NCI-H69 (cell line): ENCODE results near the gene DOCK8.

Experiments used
- DNase-seq: peaks from one replicate; lab custom pipeline; 2025; lab: John Stamatoyannopoulos, UW

Gene DOCK8

DNA sequence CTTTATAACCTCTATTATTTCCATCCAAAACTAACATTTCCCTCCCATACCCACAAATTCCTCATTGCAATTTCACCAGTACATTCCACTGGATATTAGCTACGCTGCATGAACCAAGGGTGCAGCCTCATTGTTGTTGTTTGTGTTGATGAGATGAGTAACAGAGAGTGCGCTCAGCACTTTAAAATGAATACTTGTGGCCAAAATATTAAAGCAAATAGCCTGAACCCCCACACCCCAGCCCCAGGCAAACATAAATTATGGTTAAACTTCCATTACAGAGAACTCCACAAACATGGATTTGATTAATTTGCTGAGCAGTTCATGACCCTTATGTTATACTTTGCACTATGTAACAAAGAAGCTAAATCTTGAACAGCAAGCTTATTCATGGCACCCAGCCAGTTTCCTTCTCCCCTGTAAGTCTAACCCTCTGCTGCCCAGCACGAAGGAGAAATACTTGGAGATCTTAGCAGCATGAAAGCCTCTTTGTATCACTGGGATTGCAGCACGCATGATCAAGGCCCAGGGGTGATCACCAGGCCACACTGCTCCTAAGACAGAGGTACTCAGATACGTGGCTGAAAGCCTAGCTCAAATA lies 205.0 kb downstream of the DOCK8 start:
- no peak for DNase-seq

DNA sequence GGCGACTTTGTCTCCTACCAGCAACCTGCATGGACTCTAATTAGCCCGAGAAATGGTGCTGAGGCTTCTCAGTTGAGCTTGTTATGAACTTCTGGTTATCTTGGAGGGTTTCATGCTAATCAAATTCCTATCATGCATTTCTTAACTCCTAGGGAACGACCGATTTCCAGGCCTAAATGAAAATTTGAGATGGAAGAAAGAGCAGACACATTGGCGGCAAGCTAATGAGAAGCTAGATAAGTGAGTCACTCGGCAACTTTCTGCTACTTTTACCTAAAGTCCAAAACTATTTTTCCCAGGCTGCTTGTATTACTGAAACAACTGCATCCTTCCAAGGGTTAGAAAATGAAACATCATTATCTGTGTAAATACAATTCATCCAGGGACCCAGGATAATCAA lies 207.2 kb downstream of the DOCK8 start:
- no peak for DNase-seq

DNA sequence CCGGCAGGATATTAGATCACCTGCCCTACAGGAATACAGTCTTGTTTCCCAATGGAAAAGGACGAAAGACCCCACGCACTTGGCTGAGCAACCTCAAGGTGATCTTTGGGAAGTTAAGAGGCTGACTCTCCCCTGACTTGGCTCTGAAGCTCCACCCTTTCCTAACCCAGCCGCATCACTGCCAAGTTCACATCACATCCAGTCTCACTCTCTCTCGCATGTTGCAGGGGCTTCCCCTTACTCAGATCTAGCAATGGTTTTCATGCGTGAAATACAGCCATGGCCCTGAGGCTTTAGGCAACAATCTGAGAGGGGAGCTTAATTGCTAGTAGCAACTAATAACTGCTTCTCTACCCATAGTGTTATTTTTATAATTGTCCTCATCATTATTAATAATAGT lies 211.6 kb downstream of the DOCK8 start:
- no peak for DNase-seq

DNA sequence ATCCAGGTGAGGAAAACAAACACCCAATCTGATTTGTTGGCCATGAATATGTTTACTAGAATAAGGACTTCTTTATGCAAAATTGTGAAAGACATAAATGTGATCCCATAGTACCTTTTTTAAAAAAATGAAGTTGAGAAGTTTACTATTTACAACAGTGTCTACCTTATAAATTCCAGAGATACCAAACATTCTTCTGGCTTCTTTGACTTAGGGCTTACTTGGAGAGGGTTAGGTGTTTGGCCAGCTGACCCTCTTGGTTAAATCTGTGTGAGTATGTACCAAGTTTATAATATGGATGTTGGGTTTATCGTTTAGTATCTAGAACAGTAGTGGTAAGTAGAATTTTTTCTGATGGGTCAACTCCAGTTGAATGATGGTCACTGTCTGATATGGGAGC lies 212.3 kb downstream of the DOCK8 start:
- no peak for DNase-seq

DNA sequence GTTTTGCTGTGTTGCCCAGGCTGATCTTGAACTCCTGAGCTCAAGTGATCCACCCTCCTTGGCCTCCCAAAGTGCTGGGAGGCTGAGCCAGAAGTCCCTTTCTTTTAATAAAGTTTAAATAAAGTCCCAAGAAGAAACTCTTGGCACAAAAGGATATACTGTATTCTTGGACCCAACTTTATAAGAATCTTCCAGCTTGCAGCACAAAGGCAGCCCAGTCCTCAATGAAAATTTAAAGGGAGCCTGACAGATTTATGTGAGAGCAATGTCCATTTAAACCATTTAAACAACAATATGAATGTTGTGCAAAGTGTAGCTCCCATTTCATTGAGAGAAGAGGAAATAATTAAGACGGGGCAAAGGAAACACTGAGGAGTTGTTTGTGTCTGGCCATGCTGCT lies 217.0 kb downstream of the DOCK8 start:
- no peak for DNase-seq

DNA sequence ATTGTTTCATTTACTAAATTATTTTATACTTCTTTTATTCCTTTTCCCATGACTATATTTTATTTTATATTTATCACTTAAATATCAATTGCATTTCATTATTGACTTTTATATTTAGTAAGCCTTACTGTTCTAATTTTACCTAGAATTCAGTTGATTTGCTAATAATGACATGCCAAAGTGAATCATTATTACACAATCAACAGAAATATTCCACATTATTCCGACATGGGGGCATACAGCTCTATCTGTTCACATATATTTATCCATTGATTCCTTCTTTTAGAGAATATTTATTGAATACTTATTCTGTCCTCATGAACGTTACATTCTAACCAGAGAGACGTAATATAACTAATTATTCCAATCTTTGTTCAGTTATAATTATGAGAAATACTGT lies 221.8 kb downstream of the DOCK8 start:
- no peak for DNase-seq

DNA sequence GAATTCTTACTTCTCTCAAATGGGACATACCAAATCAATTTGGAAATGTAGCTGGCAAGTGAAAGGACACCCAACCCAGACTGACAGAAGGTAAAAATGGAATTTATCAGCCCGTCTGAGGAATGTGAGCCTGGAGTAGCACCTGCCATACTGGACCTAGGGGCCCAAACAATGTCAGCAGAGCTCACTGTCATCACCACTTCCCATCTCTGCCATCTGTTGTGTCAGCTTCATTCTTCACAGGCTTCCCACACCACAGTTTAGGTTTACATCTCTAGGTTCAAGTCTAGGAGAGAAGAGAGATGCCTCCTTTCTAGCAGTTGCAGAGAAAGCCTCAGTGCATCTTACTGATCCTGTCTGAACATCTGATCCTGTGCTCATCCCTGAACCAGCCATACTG lies 222.4 kb downstream of the DOCK8 start:
- no peak for DNase-seq

DNA sequence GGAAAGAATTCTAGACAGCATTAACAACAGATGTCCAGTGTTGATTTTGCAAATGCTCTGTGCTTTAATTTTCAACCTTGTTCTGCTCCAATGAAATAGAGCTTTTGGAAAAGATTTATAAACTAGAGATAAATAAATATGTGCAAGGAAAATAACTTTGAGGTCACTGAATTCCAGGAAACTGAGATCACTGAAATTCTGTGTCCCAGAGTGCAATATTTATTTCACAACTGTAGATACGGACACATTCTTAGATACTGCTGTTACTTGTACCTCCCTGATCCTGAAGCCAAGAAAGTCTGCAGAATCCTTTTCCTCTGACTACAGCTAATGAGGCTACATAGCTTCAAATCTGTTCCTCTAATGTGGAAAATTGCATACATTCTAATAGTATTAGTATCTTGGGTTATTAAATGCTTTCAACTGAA lies 222.9 kb downstream of the DOCK8 start:
- no peak for DNase-seq

DNA sequence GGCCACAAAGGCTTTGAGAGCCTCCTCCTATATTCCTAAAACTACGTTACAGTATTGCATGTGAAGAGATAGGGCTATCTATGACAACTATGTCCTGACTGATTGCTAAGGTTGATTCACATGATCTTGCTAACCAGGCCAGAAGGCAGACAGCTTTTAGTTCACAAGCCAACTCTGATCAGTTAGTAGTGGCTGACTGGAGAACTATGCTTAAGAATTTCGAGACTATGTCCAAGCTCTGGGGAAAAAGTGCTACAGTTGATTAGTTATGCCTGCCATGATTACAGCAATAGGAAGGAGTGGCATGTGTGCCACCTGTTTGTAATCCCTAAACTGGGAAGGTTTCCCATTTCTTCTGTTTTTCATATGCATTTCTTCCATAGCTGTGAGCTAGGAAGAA lies 223.4 kb downstream of the DOCK8 start:
- no peak for DNase-seq

DNA sequence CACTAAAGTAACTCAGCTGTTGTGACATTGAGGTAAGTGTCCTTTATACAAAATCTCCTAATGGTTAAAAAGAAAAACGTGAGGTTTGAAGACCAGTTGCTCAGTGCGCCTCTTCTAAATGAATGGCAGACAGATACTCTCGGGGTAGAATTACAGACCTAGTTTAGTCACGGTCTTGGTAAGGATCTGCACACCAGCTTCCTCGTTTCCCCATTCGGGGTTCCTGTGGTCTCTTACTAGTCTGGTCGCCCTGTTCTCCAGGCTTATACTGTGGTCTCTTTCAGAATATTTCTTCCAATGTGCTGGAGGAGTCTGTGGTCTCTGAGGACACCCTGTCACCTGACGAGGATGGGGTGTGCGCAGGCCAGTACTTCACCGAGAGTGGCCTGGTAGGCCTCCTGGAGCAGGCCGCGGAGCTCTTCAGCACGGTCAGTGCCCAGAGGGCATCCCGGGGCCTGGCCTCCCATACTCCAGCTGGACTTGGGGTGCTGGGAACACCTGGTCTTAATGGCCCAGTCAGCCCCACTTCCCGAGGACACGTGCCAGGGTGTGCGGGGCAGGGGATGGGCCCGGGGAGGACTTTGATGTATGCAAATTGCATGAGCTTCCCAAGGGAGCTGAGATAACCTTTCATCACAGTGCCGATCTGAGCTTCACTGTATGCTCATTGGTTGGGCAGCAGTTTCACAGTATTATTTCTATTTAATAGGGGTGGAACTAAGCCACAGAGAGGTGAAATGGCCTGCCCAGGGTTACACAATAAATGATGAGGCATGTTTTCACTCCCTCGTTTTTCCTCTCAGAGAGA lies 224.5 kb downstream of the DOCK8 start:
- DNase-seq = no peak

DNA sequence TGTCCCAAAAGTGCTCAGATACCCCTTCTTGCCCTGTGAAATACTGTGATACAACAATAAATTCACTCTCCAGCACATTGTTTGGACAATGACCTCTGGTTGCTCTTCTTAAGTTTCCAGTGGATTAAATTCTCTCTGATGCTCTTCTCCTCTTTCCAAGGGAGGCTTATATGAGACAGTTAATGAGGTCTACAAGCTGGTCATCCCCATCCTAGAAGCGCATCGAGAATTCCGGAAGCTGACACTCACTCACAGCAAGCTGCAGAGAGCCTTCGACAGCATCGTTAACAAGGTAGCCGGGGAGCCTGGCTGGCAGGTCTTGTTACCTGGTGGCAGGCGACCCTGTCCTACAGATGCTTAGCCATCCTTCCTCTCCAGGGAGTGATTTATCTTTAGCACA lies 226.5 kb downstream of the DOCK8 start:
- no peak for DNase-seq

DNA sequence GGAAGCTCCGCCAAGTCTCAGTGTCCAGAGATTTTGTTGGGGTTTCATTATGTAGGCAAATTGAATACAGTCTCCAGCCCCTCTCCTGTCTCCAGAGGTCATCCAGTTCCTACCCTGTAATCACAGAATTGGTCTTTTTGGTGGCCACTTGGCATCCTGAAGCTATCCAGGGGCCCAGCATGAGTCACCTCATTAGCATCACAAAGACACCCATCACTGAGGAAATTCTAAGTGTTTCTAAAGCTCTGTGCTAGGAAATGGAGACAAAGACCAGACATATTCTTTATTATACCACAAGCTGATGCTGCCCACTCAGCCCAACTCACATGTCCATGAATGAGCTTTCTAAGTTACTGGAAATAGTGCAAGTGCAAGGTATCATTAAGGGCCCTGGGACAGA lies 229.9 kb downstream of the DOCK8 start:
- DNase-seq = no peak

DNA sequence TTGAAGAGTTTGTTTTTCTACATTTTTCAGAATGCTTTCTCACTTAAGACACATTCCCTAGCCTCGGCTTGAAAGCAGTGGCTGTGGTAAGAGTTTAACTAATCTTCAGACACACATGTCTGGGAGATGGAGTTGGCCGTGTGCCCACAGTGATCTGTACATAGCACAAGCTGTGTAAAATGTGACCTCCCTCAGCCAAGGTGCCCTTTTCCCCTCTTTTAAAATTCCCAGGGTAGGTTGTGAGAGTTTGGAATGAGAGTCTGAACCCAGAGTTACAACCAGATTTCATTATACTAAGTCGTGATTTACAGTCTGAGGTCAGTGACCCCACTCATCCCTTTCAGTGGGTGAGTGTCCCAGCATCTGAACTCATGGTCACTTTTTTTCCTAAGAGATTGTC lies 230.4 kb downstream of the DOCK8 start:
- no peak for DNase-seq

DNA sequence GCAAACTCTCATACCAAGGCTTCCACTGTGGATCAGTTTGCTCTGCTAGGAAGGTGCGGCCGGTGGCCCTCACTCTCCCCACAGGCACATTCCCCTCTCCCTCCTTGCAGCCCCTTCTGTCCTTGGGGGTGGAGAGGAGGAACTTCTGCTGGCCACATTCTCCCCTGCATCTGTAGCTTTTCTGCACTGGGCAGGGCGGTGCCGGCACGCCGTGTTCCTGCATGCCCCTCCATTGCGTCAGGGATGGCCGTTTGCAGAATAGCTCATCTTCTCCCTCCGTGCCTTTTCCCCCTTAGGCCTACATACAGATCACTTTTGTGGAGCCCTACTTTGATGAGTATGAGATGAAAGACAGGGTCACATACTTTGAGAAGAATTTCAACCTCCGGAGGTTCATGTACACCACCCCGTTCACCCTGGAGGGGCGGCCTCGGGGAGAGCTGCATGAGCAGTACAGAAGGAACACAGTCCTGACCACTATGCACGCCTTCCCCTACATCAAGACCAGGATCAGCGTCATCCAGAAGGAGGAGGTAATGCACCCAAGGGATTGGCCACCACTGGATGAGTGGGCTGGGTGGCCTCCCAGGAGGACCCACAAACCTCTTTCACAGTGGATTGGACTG lies 231.5 kb downstream of the DOCK8 start:
- DNase-seq = no peak

DNA sequence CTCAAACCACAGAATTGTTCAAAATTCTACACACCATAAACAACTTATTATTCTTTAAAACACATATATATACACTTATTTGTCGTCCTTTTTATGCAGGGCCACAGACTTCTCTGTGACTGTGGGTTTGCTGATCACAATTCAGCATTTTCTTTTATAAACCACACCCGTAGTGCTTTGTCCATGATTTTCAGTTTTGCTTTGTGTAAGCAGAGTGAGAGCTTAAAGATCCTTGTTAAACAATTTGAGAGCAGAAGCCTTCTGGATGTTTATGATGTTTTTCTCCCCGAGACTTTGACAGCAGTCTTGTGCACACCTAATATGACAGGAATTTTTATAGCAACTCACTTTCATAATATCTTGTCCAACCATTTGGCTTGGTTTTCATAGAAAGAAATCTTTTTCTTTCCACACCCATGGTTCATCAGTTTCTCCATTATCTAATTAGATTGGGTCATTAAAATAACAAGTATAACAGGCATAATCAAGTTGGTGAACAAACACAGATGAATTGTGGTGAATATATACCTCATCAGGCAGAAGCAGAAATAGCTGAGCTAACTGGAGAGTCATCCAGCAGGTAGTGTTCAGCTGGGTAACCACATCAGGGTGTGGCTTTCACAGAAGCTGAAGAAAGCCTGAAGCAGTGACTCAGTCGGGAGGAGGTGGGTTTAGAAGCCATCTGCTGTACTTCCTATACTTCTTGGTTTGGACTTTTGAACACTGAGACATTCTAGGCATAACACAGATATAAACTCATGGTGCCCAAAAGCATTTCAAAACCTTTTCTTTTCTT lies 232.8 kb downstream of the DOCK8 start:
- no peak for DNase-seq

DNA sequence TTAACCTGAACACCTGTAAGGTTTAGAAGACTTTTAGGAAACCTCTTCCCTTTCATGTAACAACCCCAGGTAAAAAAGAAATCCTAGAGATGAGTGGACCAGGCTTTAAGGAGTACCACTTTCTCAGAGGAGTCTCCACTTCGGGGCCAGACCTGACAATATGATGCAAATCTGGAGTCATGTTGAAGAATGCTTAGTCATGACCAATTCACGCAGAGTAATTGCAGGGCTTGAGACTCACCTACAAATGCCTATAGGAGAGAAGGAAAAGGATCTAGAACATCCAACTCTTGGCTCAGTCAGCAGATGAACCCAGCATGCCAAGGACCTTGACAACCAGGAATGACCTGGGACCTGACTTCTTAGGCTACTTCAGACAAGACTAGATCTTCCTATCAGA lies 235.4 kb downstream of the DOCK8 start:
- no peak for DNase-seq

DNA sequence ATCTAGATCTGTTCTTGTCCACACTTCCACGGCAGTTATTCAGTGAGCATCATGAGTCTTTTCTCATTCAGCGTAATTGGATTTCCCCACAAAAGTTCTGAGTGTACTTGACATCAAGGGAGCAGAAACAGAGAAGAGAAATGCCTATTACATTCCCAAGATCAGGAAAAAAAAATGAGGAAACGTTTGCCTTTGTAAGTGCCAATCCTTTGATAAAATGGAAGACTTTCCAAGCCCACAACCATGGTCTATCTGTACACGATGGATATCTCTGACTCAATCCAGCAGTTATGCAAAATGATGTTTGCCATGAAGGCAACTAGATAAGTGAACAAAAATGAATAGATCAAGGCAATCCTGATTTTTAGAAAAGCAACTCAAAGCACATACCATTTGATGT lies 235.9 kb downstream of the DOCK8 start:
- DNase-seq = no peak

DNA sequence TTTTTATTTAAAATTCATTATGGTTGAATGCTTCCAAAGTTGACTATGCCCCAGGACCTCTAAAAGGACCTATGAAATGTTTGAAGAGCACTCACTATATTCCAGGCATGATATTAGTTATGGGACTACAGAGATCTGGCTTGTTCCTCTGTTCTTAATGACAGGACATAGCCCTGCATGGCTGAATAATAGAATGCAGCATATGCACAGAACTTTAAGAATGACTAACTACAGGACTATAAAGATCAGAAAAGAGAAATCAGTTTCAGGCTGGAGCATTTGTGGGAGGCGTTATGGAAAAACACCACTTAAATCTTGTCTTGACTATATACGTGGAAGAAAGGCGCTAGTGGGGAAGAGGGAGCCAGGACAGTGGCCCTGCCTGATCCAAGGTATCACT lies 239.2 kb downstream of the DOCK8 start:
- no peak for DNase-seq

DNA sequence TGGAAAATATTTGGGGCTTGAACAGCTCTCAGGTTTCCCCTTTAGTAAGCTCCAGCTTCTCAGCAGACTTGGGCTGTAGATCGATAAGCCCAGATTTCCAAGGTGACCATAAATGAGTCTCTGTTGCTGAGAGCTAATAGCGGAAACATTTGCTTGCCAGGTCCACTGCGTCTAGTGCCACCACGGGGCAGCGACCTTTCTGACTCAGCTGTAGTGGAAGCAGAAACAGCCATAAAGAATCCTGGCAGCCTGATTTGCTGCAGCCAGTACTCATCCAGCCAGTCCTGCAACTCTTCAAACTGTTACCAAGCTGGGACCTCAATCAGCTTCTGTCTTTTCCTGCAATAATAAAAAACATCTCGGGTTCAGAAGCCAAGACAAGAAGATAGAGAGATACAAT lies 241.7 kb downstream of the DOCK8 start:
- DNase-seq = no peak

DNA sequence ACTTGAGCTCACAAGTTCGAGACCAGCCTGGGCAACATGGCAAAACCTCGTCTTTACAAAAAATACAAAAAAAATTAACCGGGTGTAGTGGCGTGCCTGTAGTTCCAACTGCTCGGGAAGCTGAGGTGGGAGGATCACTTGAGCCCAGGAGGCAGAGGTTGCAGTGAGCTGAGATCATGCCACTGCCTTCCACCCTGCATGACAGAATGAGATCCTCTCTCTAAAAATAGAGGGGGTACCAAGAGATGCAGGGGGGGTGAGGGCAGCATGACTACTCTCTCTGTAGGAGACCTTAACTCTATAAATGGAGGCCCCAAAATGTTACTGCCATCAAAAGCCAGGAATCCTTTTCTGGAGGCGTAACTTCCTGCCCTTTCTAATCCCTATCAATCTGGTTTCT lies 243.9 kb downstream of the DOCK8 start:
- DNase-seq = no peak

DNA sequence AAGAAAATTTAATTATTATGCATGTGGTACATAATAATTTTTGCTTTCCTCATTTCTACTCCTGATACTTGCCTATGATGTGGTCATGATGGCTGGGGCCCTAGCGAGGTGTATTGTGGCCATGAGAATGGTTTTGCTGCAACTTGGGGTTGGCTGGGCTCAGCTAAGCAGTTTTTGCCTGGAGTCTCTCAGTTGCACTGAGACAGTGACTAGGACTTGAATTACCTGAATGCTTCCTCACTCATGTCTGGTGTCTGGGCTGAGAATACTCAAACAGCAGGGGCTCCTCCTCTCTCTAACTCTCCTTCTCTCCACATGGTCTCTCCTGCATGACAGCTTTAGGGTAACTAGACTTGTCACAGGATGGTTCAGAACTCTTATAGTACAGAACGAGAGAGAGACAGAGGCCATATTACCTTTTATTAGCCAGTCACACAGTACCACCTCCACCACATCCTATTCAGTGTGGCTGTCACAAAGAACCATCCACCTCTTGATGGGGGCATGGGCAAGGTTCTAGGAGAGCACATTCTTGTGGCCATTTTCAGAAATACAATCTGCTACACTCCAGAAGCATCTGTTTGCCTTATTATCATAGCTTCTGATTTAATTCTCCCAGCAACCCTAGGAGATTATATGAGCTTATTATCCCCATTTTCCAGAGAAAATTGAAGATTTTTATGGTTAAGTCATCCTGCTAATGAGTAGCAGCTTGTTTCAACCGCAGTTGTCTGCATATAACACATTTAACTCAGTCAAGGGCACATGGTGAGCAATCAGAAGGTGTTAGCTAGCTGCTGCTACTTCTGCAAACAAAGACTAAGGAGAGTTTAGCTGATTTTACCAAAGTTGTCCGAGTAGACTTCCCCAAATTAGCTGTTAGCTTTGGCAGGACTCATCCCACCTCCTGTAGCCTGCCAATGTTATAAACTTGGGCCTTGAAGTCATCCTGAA lies 245.1 kb downstream of the DOCK8 start:
- no peak for DNase-seq

DNA sequence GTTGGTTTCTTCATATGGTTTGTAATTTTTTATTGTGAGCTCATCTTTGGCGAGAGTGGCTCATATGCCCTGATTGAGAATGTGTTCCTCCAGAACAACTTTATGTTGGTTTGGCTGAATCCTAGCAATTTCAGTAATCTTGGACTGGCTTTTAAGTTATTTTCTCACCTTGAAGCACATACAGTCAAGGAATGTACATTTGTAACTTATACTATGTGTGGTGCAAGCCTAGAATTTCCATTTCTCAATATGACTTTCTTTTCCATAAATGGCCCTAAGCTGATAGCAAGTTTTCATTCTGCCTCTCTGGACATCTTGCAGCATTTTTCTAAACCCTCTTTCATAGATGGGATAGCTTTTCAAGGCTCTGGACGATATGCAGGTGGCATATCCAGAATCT lies 247.5 kb downstream of the DOCK8 start:
- no peak for DNase-seq
